ENCODE data around the gene CFAP97D2.
"Not testable (repeated sequence)": the region's sequence is repeated elsewhere in the genome, so short reads cannot be mapped to it uniquely, and the experiment has no call there.

Gene CFAP97D2

DNA sequence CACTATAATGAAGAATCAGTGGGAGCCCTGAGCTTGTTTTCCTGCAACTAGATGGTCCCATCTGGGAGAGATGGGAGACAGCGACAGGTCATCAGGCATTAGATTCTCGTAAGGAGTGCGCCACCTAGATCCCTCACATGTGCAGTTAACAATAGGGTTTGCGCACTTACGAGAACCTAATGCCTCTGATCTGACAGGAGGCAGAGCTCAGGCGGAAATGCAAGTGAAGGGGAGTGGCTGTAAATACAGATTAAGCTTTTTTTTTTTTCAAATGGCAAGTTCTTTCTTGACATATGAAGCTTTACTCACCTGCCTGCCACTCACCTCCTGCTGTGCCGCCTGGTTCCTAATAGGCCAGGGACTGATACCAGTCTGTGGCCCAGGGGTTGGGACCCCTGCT is 70.0 kb downstream of the CFAP97D2 start:
- ATAC-seq (no peak), DNase-seq (no peak)
- Mint-ChIP-seq H3K27ac (peak overlapping the region in 1 of 2 donors; percentile 80), H3K9me3 (no peaks in the 10 kb centered on the region), H3K4me3 (no peak overlapping the region), H3K27me3 (no peaks in the 10 kb centered on the region), H3K4me1 (no peaks in the 10 kb centered on the region)

DNA sequence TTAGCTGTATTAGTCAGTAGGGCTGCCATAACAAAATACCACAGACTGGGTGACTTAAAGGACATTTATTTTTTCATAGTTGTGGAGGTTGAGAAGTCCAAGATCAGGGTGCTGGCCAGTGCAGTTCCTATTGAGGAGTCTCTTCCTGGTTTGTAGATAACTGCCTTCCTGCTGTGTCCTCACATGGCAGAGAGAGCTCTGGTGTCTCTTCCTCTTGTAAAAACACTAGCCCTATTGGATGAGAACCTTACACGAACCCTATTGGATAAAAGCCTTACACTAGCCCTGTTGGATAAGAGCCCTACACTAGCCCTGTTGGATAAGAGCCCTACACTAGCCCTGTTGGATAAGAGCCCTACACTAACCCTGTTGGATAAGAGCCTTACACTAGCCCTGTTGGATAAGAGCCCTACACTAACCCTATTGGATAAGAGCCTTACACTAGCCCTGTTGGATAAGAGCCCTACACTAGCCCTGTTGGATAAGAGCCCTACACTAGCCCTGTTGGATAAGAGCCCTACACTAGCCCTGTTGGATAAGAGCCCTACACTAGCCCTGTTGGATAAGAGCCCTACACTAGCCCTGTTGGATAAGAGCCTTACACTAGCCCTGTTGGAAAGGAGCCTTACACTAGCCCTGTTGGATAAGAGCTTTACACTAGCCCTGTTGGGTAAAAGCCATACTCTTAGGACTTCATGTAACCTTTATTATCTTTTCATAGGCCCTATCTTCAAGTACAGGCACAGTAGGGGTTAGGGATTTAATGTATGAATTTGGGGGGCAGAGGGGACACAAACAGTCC is 72.8 kb downstream of the CFAP97D2 start:
- not testable (repeated sequence) for H3K4me1 Mint-ChIP-seq, H3K4me3 Mint-ChIP-seq, H3K9me3 Mint-ChIP-seq, ATAC-seq, H3K27me3 Mint-ChIP-seq, DNase-seq
- peak overlapping the region in 1 of 2 donors; percentile 15 for H3K27ac Mint-ChIP-seq

DNA sequence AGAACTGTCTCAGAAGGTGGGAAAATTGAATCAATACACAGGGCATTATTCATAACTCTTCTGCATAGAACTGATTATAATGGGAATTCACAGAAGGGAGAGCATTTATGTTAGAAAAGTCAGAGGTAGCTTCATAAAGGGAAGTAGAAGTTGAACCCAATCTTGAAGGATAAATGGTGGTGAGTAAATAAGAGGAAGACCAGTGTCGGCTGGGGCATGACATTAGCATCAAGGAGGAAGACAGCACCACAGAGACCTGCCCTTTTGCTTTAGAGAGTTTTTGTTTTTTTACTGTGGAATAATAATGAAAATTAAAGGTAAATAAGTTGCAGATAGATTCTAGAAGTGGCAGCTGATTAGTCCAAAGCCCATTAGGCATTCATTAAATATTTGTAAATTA is 77.5 kb downstream of the CFAP97D2 start:
- Mint-ChIP-seq H3K27ac (peak overlapping the region in 1 of 2 donors; percentile 55), H3K4me3 (no peak overlapping the region), H3K27me3 (no peaks in the 10 kb centered on the region), H3K9me3 (no peaks in the 10 kb centered on the region), H3K4me1 (peaks cover 9% of the 10 kb centered on the region)
- no peak for DNase-seq
- ATAC-seq, result no peak

DNA sequence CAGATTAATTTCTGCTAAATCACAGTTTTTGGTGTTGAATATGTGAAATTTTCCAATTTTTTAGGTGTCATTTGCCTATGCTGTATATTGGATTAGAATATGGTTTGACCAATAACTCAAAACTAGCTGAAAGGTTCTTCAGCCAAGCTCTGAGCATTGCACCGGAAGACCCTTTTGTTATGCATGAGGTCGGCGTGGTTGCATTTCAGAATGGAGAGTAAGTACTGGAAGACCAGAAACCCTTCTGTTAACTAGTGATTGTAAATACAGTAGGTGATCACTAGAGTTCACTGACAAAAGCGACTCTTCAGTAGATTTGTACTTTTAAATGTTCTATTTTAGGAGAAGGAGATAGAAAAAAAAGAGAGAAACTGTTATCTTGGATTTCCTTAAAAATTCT is 78.0 kb downstream of the CFAP97D2 start:
- H3K9me3 Mint-ChIP-seq, result no peaks in the 10 kb centered on the region

DNA sequence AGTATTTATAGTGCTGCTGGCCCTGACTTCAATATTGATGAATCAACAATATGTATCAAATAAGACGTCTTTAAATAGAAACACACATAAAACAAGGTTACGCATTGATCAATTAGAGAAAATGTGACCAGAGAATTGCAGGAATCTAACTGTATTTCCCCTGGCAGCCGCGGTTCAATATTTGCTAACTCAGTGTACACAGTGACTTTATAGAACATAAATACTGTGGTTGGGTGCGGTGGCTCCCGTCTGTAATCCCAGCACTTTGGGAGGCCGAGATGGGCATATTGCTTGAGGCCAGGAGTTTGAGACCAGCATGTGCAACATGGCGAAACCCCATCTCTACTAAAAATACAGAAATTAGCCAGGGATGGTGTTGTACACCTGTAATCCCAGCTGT is 79.5 kb downstream of the CFAP97D2 start:
- H3K9me3 Mint-ChIP-seq, result no peaks in the 10 kb centered on the region
- DNase-seq, result no peak
- H3K4me1 Mint-ChIP-seq, result peaks cover 19% of the 10 kb centered on the region
- H3K4me3 Mint-ChIP-seq, result no peak overlapping the region
- H3K27ac Mint-ChIP-seq, result no peak overlapping the region
- H3K27me3 Mint-ChIP-seq, result no peaks in the 10 kb centered on the region
- no peak for ATAC-seq

More for the DNA sequence above, 78.0 kb downstream of the CFAP97D2 start:
- DNase-seq, result no peak
- no peak for ATAC-seq
- Mint-ChIP-seq H3K27ac (no peak overlapping the region), H3K4me1 (peaks cover 11% of the 10 kb centered on the region), H3K27me3 (no peaks in the 10 kb centered on the region), H3K4me3 (no peak overlapping the region)

DNA sequence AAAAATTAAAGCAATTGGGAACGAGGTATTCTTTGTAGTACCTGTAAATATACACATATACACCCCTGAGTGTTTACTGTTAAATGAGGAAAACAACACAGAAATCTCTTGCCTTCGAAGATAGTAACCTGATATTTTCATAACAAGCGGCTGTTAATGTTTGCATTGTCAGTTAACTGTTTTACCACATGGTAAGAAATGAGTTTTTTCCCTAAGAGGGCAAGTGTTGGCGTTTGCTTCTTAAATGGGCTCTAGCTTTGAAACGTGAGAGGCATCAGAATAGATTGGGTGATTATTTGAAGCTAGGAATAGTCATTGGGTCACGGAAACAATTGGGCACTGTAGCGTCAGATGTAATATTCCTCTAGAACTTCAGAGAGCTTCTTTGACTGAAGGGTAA is 80.3 kb downstream of the CFAP97D2 start:
- no peak for ATAC-seq
- H3K4me3 Mint-ChIP-seq, result no peak overlapping the region
- H3K9me3 Mint-ChIP-seq, result no peaks in the 10 kb centered on the region
- no peak overlapping the region for H3K27ac Mint-ChIP-seq
- DNase-seq, result no peak
- H3K27me3 Mint-ChIP-seq, result no peaks in the 10 kb centered on the region
- H3K4me1 Mint-ChIP-seq, result peaks cover 22% of the 10 kb centered on the region

DNA sequence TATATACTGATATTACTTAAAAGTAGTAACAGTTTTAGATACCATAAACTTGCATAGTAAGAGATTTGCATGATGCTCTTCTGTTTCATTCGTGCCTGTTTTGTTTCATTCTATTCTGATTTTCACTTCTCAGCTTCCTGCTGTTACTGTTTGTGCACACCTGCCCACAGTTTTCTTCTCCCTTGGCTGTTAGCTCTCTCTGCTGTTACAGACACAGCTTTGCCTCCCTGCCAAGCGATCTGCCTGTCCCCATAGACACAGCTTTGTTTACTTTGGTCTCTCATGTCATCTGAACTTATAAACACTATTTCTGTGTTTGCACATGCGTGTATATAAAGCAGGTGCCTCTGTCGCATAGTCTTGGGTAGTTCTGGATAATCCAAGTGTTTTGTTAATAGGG is 80.9 kb downstream of the CFAP97D2 start:
- ATAC-seq (no peak), DNase-seq (no peak)
- Mint-ChIP-seq H3K27me3 (no peaks in the 10 kb centered on the region), H3K9me3 (no peaks in the 10 kb centered on the region), H3K4me1 (peaks cover 22% of the 10 kb centered on the region), H3K27ac (no peak overlapping the region), H3K4me3 (no peak overlapping the region)

DNA sequence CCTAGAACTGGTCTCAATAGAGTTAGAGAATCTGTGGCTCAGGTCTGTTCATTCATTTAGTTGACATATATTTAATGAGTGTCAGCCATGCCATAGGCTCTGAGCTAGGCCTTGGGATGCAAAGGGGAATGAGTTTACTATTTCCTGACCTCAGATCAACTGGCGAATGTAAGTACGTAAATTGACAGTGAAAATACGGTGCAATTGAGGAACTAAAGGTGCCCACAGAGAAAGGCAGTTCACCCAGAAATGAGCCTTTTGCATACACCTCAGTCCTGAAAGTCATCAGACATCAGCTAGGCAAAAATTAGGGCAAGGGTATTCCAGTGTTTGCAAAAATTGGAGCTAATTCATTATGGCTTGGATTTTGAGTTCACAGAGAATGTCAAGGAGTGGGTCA is 81.8 kb downstream of the CFAP97D2 start:
- Mint-ChIP-seq H3K27ac (no peak overlapping the region), H3K27me3 (no peaks in the 10 kb centered on the region), H3K9me3 (no peaks in the 10 kb centered on the region), H3K4me1 (peaks cover 22% of the 10 kb centered on the region), H3K4me3 (no peak overlapping the region)
- no peak for DNase-seq
- no peak for ATAC-seq

DNA sequence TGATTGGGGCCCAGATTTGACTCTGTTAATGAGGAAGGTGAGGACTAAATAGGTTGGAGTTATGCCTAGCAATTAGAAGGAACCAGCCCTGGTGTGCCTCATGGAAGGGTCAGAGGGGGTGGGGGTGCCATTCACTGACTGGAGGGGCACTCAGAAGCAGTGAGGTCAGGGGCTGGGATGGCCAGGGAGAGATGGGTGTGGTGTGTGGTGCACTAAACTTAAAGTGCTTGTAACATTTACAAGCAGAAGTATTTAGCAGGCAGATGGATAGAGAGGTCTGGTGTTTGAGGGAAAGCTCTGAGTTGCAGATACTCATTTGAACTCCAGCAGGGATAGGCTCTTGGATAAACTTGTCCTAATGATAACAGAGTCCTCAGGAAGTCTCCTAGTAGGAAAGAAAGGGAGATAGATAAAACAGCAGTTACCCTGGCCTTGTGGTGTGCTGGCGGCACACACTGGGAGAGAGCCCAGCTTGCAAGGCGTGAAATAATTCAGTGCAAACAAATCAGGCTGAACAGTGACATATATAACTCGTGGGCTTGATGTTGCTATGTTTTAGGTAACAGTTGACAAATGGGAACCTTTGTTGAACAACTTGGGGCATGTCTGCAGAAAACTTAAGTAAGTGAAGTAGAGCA is 82.4 kb downstream of the CFAP97D2 start:
- Mint-ChIP-seq H3K4me1 (peaks cover 22% of the 10 kb centered on the region), H3K27ac (no peak overlapping the region), H3K27me3 (no peaks in the 10 kb centered on the region), H3K9me3 (no peaks in the 10 kb centered on the region), H3K4me3 (no peak overlapping the region)
- DNase-seq, result no peak
- ATAC-seq, result no peak

DNA sequence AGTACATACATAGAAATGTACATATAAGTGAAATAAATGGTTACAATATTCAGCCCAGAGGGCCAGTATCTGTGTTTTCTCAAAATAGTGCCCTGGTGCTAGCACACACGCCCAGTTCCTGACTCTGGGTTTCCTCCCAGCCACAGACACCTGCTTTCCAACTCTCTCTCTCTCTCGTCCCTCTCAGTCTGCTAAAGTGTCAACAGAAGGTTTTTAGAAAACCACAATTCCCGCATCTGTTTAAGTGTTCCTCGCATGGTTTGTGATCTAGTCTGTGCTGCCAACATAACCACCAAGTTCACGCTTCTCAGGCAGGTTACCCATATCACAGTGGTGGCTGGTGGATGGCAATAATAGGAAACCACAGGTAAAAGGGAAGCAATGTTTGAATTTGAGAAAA is 84.5 kb downstream of the CFAP97D2 start:
- peak overlapping the region; percentile 53 to 69 for H3K27ac Mint-ChIP-seq
- ATAC-seq (peak; percentile 69), DNase-seq (no peak)
- no peak overlapping the region for H3K4me3 Mint-ChIP-seq
- H3K4me1 Mint-ChIP-seq, result peaks cover 32% of the 10 kb centered on the region
- no peaks in the 10 kb centered on the region for H3K27me3 Mint-ChIP-seq
- H3K9me3 Mint-ChIP-seq, result no peaks in the 10 kb centered on the region

DNA sequence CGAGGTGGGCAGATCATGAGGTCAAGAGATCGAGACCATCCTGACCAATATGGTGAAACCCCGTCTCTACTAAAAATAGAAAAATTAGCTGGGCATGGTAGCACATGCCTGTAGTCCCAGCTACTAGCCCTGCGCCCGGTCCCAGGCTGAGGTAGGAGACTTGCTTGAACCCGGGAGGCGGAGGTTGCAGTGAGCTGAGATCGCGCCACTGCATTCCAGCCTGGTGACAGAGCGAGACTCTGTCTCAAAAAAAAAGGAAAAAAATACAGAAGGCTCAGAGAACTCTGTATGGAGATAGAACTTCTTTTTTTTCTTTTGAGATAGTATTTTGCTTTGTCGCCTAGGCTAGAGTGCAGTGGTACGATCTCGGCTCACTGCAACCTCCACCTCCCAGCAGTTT is 85.3 kb downstream of the CFAP97D2 start:
- H3K27me3 Mint-ChIP-seq, H3K4me3 Mint-ChIP-seq, H3K27ac Mint-ChIP-seq, H3K9me3 Mint-ChIP-seq, ATAC-seq, DNase-seq: not testable (repeated sequence)
- H3K4me1 Mint-ChIP-seq, result peaks cover 37% of the 10 kb centered on the region

DNA sequence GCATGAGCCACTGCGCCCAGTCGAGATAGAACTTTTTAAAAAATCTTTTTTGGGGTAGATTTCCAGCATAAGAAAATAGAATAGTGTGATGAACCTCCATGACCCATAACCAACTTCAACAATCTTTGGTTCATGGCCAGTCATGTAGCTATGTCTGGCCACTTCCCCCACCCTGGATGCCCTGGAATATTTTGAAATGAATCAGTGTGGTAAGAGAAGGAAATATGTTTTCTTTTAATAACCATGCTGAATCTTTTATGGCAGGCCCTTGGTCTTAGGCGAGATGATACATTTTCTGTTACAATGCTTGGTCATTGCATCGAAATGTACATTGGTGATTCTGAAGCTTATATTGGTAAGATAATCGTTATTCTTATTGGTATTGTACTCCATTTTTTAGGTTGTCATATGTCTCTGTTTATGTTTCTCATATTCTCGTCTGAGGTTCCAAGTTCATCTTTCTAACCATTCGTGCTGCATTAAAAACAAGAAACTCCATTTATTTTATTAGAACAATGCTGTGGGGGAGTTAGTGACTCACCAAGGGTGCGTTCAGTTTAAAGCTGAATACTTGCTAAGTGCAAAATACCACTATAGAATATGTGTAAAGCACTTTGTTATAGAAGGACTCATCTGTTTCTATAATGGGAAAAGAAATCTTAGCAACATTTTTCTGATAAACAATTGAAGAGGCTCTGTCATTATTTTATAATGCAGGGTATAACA is 86.0 kb downstream of the CFAP97D2 start:
- Mint-ChIP-seq H3K9me3 (no peaks in the 10 kb centered on the region), H3K4me3 (no peak overlapping the region), H3K4me1 (peaks cover 40% of the 10 kb centered on the region), H3K27ac (no peak overlapping the region), H3K27me3 (no peaks in the 10 kb centered on the region)
- ATAC-seq (no peak), DNase-seq (no peak)

DNA sequence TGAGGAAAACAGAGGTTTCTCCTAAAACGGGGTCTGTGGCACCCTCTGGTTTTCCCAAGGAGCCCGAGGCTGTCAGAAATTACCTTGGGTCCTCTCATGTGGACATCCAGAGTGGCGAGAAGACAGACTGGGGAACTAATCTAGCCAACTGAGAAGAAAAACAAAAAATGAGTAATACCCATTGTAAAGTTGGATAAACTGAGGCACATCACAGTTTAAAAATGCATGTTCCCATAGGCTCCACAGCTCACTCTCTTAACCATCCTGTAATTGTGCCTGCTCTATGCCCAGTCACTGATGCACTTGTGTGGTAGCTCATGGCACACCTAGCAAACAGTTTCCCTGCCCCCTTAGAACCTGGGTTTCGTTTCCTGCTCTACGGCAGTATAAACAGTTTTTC is 87.2 kb downstream of the CFAP97D2 start:
- H3K4me1 Mint-ChIP-seq, result peaks cover 42% of the 10 kb centered on the region
- H3K4me3 Mint-ChIP-seq, result no peak overlapping the region
- DNase-seq (no peak), ATAC-seq (no peak)
- H3K9me3 Mint-ChIP-seq, result no peaks in the 10 kb centered on the region
- H3K27ac Mint-ChIP-seq, result no peak overlapping the region
- no peaks in the 10 kb centered on the region for H3K27me3 Mint-ChIP-seq

DNA sequence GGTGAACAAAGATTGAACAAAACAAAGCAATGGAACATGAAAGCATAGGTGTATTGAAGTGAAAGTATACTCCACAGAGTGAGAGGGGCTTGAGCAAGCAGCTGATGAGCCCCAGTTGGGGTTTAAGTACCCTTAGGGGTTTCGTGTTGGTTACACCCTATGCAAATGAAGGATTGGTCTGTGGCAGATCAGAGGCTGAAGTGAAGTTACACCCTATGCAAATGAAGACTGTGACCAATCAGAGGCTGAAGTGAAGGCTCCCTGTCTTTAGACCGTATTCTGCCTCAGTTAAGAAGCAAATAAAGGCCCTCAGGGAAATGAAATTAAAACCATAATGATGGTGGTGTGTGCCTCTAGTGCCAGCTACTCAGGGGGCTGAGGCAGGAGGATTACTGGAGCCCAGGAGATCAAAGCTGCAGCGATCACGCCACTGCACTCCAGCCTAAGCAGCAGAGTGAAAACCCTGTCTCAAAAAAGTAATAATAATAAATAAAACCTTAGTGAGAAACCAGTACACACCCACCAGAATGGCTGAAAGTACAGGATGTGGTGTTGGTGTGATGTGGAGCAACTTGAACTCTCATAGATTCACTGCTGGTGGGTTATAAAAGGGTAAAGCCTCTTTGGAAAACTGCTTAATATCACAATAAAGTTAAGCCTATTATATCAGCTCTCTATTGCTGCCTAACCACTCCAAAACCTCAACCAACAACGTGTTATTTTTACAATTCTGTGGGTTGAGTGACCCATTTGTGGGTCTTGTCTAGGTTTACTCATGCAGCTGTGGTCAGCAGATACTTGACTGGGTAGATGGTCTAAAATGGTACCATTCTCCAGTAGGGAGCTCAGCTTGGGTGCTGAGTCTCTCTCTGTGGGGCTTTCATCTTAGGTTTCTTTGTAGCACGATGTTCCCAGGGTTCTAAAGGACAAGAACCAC is 89.6 kb downstream of the CFAP97D2 start:
- Mint-ChIP-seq H3K4me1 (peaks cover 29% of the 10 kb centered on the region), H3K27ac (peak overlapping the region; percentile 69 to 91), H3K4me3 (no peak overlapping the region), H3K9me3 (no peaks in the 10 kb centered on the region), H3K27me3 (no peaks in the 10 kb centered on the region)
- ATAC-seq (peak; percentile 86), DNase-seq (peak in 1 of 2 donors; percentile 16)

DNA sequence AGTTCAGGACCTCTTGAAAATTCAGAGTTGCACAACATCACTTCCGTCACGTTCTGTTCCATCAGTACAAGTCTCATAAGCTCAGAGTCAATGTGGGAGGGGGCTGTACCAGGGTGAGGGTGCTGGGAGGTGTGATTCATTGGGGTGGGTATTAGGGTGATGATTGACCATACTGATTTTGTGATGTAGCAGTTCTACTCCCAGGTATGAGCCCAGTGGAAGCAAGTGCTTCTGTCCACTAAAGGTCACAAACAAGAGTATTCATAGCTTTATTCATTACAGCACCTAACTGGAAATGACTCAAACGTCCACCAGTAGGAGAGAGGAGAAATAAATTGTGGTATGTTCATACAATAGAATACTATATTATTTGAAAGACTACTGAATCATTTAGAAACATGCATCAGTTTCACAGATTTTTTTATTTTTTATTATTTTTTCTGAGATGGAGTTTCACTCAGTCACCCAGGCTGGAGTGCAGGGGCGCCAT is 90.3 kb downstream of the CFAP97D2 start:
- DNase-seq, result no peak
- H3K9me3 Mint-ChIP-seq, result no peaks in the 10 kb centered on the region
- H3K27ac Mint-ChIP-seq, result peak overlapping the region in 1 of 2 donors; percentile 14

More for the DNA sequence above, 90.3 kb downstream of the CFAP97D2 start:
- Mint-ChIP-seq H3K4me3 (no peak overlapping the region), H3K4me1 (peaks cover 26% of the 10 kb centered on the region), H3K27me3 (no peaks in the 10 kb centered on the region)
- peak; percentile 48 for ATAC-seq

Measured in stimulated activated naive CD8-positive, alpha-beta T cell treated with anti-CD3 and anti-CD28 coated beads, Interleukin-15, amount 100 ng/mL, for 72 hours (primary cell).